ENCODE results near the gene DISP3. TPM values are rescaled to one million over a fixed set of nuclear protein-coding genes. Genes with fewer than 3 reads are reported as not detected.

DISP3 gene
- total and polyA plus RNA-seq, 3 donors from 2014 or later = 6.8 to 8.8 (median 7.3) TPM

DNA sequence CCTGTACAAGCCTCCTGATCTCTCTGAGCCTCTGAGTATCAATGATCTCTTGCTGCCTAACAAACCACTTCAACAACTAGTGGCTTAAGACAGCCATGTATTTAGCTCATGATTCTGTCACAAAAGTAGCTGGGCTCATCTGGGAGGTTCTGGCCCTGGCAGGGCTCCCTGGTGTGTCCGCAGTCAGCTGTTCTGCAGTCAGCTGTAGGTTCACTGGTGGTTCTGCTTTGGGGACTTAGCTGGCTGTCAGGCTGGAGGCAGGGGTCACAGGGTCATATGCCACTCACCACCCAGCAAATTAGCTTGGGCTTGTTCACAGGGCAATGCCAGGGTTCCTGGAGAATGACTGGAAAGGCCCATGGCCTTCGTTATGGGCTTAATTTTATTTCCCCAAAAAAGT lies 64.8 kb downstream of the DISP3 start:
- WGBS, 2 donors = 88 to 93% methylated on average over 2 of the region's 2 CpGs
- Histone ChIP-seq H3K4me3 (no peak overlapping the region), H3K27ac (no peak overlapping the region), H3K27me3 (no peaks in the 10 kb centered on the region), H3K36me3 (ENCODE audit: low read depth, missing control alignments) (no peaks in the 10 kb centered on the region), H3K9me3 (no peaks in the 10 kb centered on the region), H3K4me1 (no peaks in the 10 kb centered on the region)
- TF ChIP-seq POLR2A (IDR thresholded peaks at IDR 0.05) = no peak
- TF ChIP-seq, protein P1, sequence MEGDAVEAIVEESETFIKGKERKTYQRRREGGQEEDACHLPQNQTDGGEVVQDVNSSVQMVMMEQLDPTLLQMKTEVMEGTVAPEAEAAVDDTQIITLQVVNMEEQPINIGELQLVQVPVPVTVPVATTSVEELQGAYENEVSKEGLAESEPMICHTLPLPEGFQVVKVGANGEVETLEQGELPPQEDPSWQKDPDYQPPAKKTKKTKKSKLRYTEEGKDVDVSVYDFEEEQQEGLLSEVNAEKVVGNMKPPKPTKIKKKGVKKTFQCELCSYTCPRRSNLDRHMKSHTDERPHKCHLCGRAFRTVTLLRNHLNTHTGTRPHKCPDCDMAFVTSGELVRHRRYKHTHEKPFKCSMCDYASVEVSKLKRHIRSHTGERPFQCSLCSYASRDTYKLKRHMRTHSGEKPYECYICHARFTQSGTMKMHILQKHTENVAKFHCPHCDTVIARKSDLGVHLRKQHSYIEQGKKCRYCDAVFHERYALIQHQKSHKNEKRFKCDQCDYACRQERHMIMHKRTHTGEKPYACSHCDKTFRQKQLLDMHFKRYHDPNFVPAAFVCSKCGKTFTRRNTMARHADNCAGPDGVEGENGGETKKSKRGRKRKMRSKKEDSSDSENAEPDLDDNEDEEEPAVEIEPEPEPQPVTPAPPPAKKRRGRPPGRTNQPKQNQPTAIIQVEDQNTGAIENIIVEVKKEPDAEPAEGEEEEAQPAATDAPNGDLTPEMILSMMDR (IDR thresholded peaks at IDR 0.05) = no peak
- no peak for DNase-seq
- intact Hi-C loops (cut with DNase I; ENCODE audit: low total_unique reads) = no loop called here

DNA sequence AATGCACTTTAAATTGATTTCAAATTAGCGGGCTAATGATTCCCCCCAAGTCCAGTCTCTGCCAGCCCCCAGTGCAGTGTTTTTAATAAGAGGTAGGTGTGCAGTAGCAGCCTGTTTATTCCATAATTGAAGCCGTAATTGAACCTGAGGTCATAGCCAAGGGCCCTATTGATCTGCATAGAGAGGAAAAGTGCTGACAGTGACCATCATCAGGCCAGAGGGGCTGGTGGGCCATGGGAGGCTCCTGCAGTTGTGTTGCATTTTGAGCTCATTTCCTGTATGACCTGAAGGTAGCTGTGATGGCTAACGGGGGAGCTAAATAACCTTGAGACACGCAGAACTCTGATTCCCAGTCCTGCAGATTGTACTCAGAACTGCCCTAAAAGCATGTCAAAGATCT lies 67.5 kb downstream of the DISP3 start:
- no peaks in the 10 kb centered on the region for H3K4me1 ChIP-seq
- H3K9me3 ChIP-seq = no peaks in the 10 kb centered on the region
- 57 to 58% methylated on average over 4 of the region's 4 CpGs for WGBS, 2 donors
- intact Hi-C loops (cut with DNase I; ENCODE audit: low total_unique reads) = no loop called here
- no peak for DNase-seq
- no peaks in the 10 kb centered on the region for H3K27me3 ChIP-seq
- TF ChIP-seq, protein P1 (IDR thresholded peaks at IDR 0.05) = no peak
- no peak overlapping the region for H3K27ac ChIP-seq
- H3K4me3 ChIP-seq = no peak overlapping the region
- no peaks in the 10 kb centered on the region for H3K36me3 ChIP-seq (ENCODE audit: low read depth, missing control alignments)

DNA sequence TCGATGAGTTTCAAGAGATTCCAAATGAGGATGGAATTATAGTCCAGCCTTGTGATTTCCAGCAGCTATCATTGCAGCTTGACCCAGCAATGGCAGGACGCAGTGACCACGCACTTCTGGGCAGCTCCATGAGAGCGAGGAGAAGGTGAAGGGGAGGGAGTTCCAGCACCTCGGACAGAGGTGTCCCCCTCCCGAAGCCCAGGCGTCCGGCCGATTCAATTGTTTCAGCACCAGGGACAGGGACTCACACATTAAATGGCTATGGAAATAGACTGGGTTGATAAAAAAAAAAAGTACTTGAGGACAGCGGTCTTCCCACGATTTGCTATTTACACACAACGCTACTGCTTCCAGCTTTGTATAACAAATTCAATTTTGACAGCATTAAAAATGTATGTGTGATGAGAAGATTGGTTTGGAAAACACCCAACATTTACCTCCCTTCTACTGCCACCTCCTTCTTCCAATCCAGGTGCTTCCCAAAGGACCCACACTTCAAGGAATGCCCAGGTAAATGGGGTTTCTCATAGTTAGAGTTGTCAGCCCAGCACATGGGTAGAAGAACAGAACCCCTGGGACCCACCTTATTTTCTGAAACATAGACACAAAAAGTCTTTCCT lies 71.8 kb downstream of the DISP3 start:
- 7 to 8% methylated on average over 12 of the region's 12 CpGs for WGBS, 2 donors
- Histone ChIP-seq H3K9me3 (no peaks in the 10 kb centered on the region), H3K4me3 (no peak overlapping the region), H3K4me1 (no peaks in the 10 kb centered on the region), H3K27ac (no peak overlapping the region), H3K36me3 (ENCODE audit: low read depth, missing control alignments) (no peaks in the 10 kb centered on the region), H3K27me3 (no peaks in the 10 kb centered on the region)
- no peak for TF ChIP-seq POLR2A (IDR thresholded peaks at IDR 0.05)
- TF ChIP-seq, protein P1 (IDR thresholded peaks at IDR 0.05) = no peak
- intact Hi-C loops (cut with DNase I; ENCODE audit: low total_unique reads) = no loop called here
- peak; percentile 80 for DNase-seq

DNA sequence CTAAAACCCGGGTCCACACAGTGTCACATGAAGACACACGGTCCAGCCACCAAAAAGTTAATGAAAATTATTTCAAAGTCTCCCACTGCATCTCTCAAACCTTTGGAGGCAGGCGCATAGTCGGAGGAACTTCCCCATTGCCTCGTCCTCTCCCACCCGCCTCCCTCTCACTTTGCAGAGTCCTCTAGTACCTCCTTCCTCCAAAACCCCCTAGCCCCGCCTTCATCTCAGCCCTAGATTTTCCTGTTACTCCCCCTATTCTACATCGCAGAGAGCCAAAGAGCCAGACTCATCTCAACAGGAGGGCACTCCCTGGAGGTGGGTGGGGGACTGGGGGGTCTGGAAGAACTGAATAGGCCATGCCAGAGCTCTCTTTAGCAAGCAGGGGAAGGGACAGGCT lies 79.3 kb downstream of the DISP3 start:
- Histone ChIP-seq H3K27ac (no peak overlapping the region), H3K4me3 (no peak overlapping the region), H3K9me3 (no peaks in the 10 kb centered on the region), H3K4me1 (no peaks in the 10 kb centered on the region), H3K27me3 (no peaks in the 10 kb centered on the region), H3K36me3 (ENCODE audit: low read depth, missing control alignments) (no peaks in the 10 kb centered on the region)
- DNase-seq = no peak
- no peak for TF ChIP-seq POLR2A (IDR thresholded peaks at IDR 0.05)
- TF ChIP-seq, protein P1 (IDR thresholded peaks at IDR 0.05) = no peak
- WGBS, 2 donors = 27 to 33% methylated on average over 8 of the region's 8 CpGs
- intact Hi-C loops (cut with DNase I; ENCODE audit: low total_unique reads) = no loop called here

DNA sequence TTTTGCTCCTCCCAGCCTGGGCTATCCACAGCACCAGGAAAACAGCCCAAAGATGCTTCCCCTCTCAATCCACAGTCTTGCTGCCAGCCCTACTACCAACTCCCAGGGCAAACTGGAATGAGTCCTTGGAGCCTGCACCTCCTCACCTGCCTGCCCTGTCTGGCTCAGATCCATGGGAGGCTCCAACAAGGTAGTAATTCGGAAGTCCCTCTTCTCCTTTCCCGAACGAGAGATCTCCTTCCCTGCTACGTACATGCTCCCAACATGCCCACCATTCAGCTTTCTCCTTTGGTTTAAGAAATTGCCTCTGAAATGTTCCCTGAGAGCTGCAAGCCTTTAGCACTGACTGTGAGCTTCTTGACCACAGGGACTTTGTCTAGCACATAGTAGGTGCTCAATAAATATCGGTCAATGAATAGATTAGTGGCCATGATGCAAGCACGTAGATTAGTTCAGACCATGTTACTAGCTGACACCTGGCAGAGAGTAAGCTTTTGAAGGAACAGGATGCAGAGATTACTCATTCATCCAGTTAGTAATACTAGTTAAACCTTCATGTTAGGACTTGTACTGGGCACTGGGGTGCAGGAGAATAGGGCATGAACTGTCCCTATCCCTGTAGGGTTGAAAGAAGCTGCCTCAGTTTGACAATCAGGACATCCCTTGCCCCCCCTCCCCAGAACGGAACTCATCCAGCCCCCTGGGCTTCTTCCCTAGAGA lies 80.1 kb downstream of the DISP3 start:
- Histone ChIP-seq H3K27me3 (no peaks in the 10 kb centered on the region), H3K27ac (no peak overlapping the region), H3K9me3 (no peaks in the 10 kb centered on the region), H3K36me3 (ENCODE audit: low read depth, missing control alignments) (no peaks in the 10 kb centered on the region), H3K4me3 (no peak overlapping the region), H3K4me1 (no peaks in the 10 kb centered on the region)
- TF ChIP-seq, protein P1 (IDR thresholded peaks at IDR 0.05) = no peak
- TF ChIP-seq POLR2A (IDR thresholded peaks at IDR 0.05) = no peak
- WGBS, 2 donors = 75 to 91% methylated on average over 6 to 7 of the region's 7 CpGs
- intact Hi-C loops (cut with DNase I; ENCODE audit: low total_unique reads) = no loop called here
- DNase-seq = no peak
